ENCODE results near the gene ULK1.
A peak's percentile ranks its signal among the peaks of the same experiment; 100 is the strongest.

Gene ULK1

GRCh38 chr12:131908092-131909080 is 14.0 kb downstream of the ULK1 start:
- no peaks in the 10 kb centered on the region for H3K27me3 ChIP-seq (ENCODE audit: control insufficient read depth, insufficient read depth, low read length)
- H3K79me2 ChIP-seq: peaks cover 29% of the 10 kb centered on the region
- TF ChIP-seq CTCF (IDR thresholded peaks at IDR 0.05): no peak
- H3K4me3 ChIP-seq (ENCODE audit: low read depth, low read length): no peak overlapping the region
- no peaks in the 10 kb centered on the region for H3K36me3 ChIP-seq (ENCODE audit: control insufficient read depth, insufficient read depth, low read length)
- no peak overlapping the region for H3K27ac ChIP-seq
- H2AFZ ChIP-seq: no peak overlapping the region
- H3K4me1 ChIP-seq: peaks cover 31% of the 10 kb centered on the region
- no peaks in the 10 kb centered on the region for H3K9me3 ChIP-seq (ENCODE audit: control insufficient read depth, low read length)
- H3K9ac ChIP-seq: no peak overlapping the region
- no peak overlapping the region for H3K4me2 ChIP-seq (ENCODE audit: low read length)

GRCh38 chr12:131909081-131909751 is 14.8 kb downstream of the ULK1 start:
- H3K27ac ChIP-seq: no peak overlapping the region
- no peaks in the 10 kb centered on the region for H3K36me3 ChIP-seq (ENCODE audit: control insufficient read depth, insufficient read depth, low read length)
- H3K9ac ChIP-seq: no peak overlapping the region
- peaks cover 21% of the 10 kb centered on the region for H3K79me2 ChIP-seq
- no peak for TF ChIP-seq CTCF (IDR thresholded peaks at IDR 0.05)
- no peak overlapping the region for H3K4me2 ChIP-seq (ENCODE audit: low read length)
- H3K27me3 ChIP-seq (ENCODE audit: control insufficient read depth, insufficient read depth, low read length): no peaks in the 10 kb centered on the region
- H3K4me1 ChIP-seq: peaks cover 31% of the 10 kb centered on the region
- H3K9me3 ChIP-seq (ENCODE audit: control insufficient read depth, low read length): no peaks in the 10 kb centered on the region
- no peak overlapping the region for H3K4me3 ChIP-seq (ENCODE audit: low read depth, low read length)
- no peak overlapping the region for H2AFZ ChIP-seq

GRCh38 chr12:131909752-131910219 is 15.4 kb downstream of the ULK1 start:
- Histone ChIP-seq H3K4me3 (ENCODE audit: low read depth, low read length) (no peak overlapping the region), H3K79me2 (peaks cover 15% of the 10 kb centered on the region), H3K4me2 (ENCODE audit: low read length) (no peak overlapping the region), H3K27ac (peak overlapping the region; percentile 79), H3K4me1 (peaks cover 31% of the 10 kb centered on the region), H2AFZ (no peak overlapping the region), H3K36me3 (ENCODE audit: control insufficient read depth, insufficient read depth, low read length) (no peaks in the 10 kb centered on the region), H3K9ac (no peak overlapping the region), H3K27me3 (ENCODE audit: control insufficient read depth, insufficient read depth, low read length) (no peaks in the 10 kb centered on the region), H3K9me3 (ENCODE audit: control insufficient read depth, low read length) (no peaks in the 10 kb centered on the region)
- TF ChIP-seq CTCF (IDR thresholded peaks at IDR 0.05): no peak

- H2AFZ ChIP-seq: no peak overlapping the region
- peaks cover 31% of the 10 kb centered on the region for H3K4me1 ChIP-seq
- peaks cover 10% of the 10 kb centered on the region for H3K79me2 ChIP-seq
- H3K4me2 ChIP-seq (ENCODE audit: low read length): no peak overlapping the region
- no peak overlapping the region for H3K9ac ChIP-seq
- no peak overlapping the region for H3K4me3 ChIP-seq (ENCODE audit: low read depth, low read length)
- no peaks in the 10 kb centered on the region for H3K27me3 ChIP-seq (ENCODE audit: control insufficient read depth, insufficient read depth, low read length)
- H3K9me3 ChIP-seq (ENCODE audit: control insufficient read depth, low read length): no peaks in the 10 kb centered on the region
- H3K27ac ChIP-seq: peak overlapping the region; percentile 79
- no peak for TF ChIP-seq CTCF (IDR thresholded peaks at IDR 0.05)
- H3K36me3 ChIP-seq (ENCODE audit: control insufficient read depth, insufficient read depth, low read length): no peaks in the 10 kb centered on the region
Measured at GRCh38 chr12:131910302-131911027, 16.0 kb downstream of the ULK1 start.
